Ishikawa (cell line): Measurements from ENCODE around the gene ATG9B.

Source experiments
- CEBPB ChIP-seq: IDR thresholded peaks from 2 replicates; pipeline ENCODE4 v1.6.1; 2012
- CREB1 ChIP-seq: IDR thresholded peaks from 2 replicates; pipeline ENCODE4 v1.6.1; 2012; ENCODE audit warnings: low read depth
- EGR1 ChIP-seq: IDR thresholded peaks from 2 replicates; pipeline ENCODE4 v1.6.1; 2012
- EP300 ChIP-seq: IDR thresholded peaks from 2 replicates; pipeline ENCODE4 v1.6.1; 2012; ENCODE audit warnings: borderline replicate concordance
- FOXM1 ChIP-seq: IDR thresholded peaks from 2 replicates; pipeline ENCODE4 v1.6.1; 2012; ENCODE audit warnings: low read depth, borderline replicate concordance
- MAX ChIP-seq: IDR thresholded peaks from 2 replicates; pipeline ENCODE4 v1.6.1; 2012
- NFIC ChIP-seq: IDR thresholded peaks from 2 replicates; pipeline ENCODE4 v1.6.1; 2012
- RAD21 ChIP-seq: IDR thresholded peaks from 2 replicates; pipeline ENCODE4 v1.6.1; 2012; ENCODE audit warnings: low read depth
- REST ChIP-seq: IDR thresholded peaks from 2 replicates; pipeline ENCODE4 v1.6.1; 2012; ENCODE audit warnings: low read depth, mild to moderate bottlenecking
- TAF1 ChIP-seq: IDR thresholded peaks from 2 replicates; pipeline ENCODE4 v1.6.1; 2012; ENCODE audit warnings: low read depth, mild to moderate bottlenecking
- TCF12 ChIP-seq: IDR thresholded peaks from 2 replicates; pipeline ENCODE4 v1.6.1; 2012; ENCODE audit warnings: low read depth
- TEAD4 ChIP-seq: IDR thresholded peaks from 2 replicates; pipeline ENCODE4 v1.6.1; 2012
- USF1 ChIP-seq: IDR thresholded peaks from 2 replicates; pipeline ENCODE4 v1.6.1; 2012
- YY1 ChIP-seq: IDR thresholded peaks from 2 replicates; pipeline ENCODE4 v1.6.1; 2012; ENCODE audit warnings: low read depth
- ZBTB7A ChIP-seq: IDR thresholded peaks from 2 replicates; pipeline ENCODE4 v1.6.1; 2012; ENCODE audit warnings: low read depth

ATG9B gene

GRCh38 chr7:151056283-151056665 lies 32.0 kb upstream of the ATG9B start:
- TF ChIP-seq RAD21 = no peak
- no peak for TF ChIP-seq FOXM1
- TF ChIP-seq USF1 = no peak
- no peak for TF ChIP-seq TEAD4
- TF ChIP-seq CEBPB = no peak
- TF ChIP-seq TCF12 = no peak
- TF ChIP-seq CREB1 = no peak
- TF ChIP-seq EGR1 = no peak
- TF ChIP-seq MAX = no peak
- no peak for TF ChIP-seq ZBTB7A
- no peak for TF ChIP-seq YY1
- no peak for TF ChIP-seq EP300
- TF ChIP-seq REST = no peak
- TF ChIP-seq NFIC = no peak
- TF ChIP-seq TAF1 = no peak

GRCh38 chr7:151053751-151054150 lies 29.5 kb upstream of the ATG9B start:
- TF ChIP-seq YY1 (no peak), CREB1 (no peak), EP300 (no peak), RAD21 (no peak), TAF1 (no peak), ZBTB7A (no peak), MAX (no peak), CEBPB (no peak), FOXM1 (no peak), EGR1 (no peak), TEAD4 (no peak), TCF12 (no peak), USF1 (no peak), NFIC (no peak)

GRCh38 chr7:151053096-151053495 lies 28.8 kb upstream of the ATG9B start:
- TF ChIP-seq EP300 (no peak), NFIC (no peak), ZBTB7A (no peak), CEBPB (no peak), USF1 (no peak), CREB1 (no peak), TCF12 (no peak), TAF1 (no peak), EGR1 (no peak), YY1 (no peak), FOXM1 (no peak), RAD21 (no peak)

- TF ChIP-seq USF1 (0 out of 2 replicates have a peak, but pooled peaks have one; percentile 12), TCF12 (peak; percentile 33; the same call in 1 of the 2 replicates), TAF1 (no peak), REST (peak; percentile 95), RAD21 (no peak), MAX (peak; percentile 98), NFIC (no peak; the same call in 1 of the 2 replicates), CREB1 (no peak)
Observed at GRCh38 chr7:151051108-151051507, 26.8 kb upstream of the ATG9B start.

GRCh38 chr7:151048911-151049463 lies 24.7 kb upstream of the ATG9B start:
- TF ChIP-seq TEAD4 (no peak), USF1 (no peak), FOXM1 (no peak), MAX (no peak), RAD21 (no peak), YY1 (no peak), EGR1 (no peak), EP300 (no peak), CEBPB (no peak), NFIC (no peak), CREB1 (no peak), REST (no peak), ZBTB7A (no peak), TAF1 (no peak), TCF12 (no peak)
